ENCODE results near the gene REEP1. TPM values are rescaled to one million over a fixed set of nuclear protein-coding genes. Genes with fewer than 3 reads are reported as not detected.

The REEP1 gene
- total RNA-seq, 4 donors from 2014 or later: 9.7 to 24.5 (median 13.4) TPM

GRCh38 chr2:86185517-86186212, 151.8 kb downstream of the REEP1 start:
- Histone ChIP-seq H3K4me3 (no peak overlapping the region), H3K27me3 (no peaks in the 10 kb centered on the region), H3K27ac (peak overlapping the region in 1 of 2 donors; percentile 32), H3K9me3 (no peaks in the 10 kb centered on the region), H3K36me3 (no peaks in the 10 kb centered on the region), H3K4me1 (no peaks in the 10 kb centered on the region)
- DNase-seq: no peak
- TF ChIP-seq POLR2A (IDR thresholded peaks at IDR 0.05): no peak
- TF ChIP-seq CTCF (IDR thresholded peaks at IDR 0.05): no peak
- intact Hi-C loops (cut with DNase I; ENCODE audit: low total_unique reads): no loop called here

GRCh38 chr2:86176597-86176996, 160.8 kb downstream of the REEP1 start:
- no peak overlapping the region for H3K4me3 ChIP-seq
- TF ChIP-seq POLR2A (IDR thresholded peaks at IDR 0.05) (no peak), CTCF (IDR thresholded peaks at IDR 0.05) (no peak)
- H3K4me1 ChIP-seq: no peaks in the 10 kb centered on the region
- H3K27ac ChIP-seq: no peak overlapping the region
- DNase-seq: no peak
- intact Hi-C loops (cut with DNase I; ENCODE audit: low total_unique reads): no loop called here
- H3K36me3 ChIP-seq: no peaks in the 10 kb centered on the region
- no peaks in the 10 kb centered on the region for H3K9me3 ChIP-seq
- H3K27me3 ChIP-seq: no peaks in the 10 kb centered on the region

- H3K4me1 ChIP-seq: no peaks in the 10 kb centered on the region
- DNase-seq: no peak
- no peak overlapping the region for H3K4me3 ChIP-seq
- TF ChIP-seq CTCF (IDR thresholded peaks at IDR 0.05) (no peak), POLR2A (IDR thresholded peaks at IDR 0.05) (no peak)
- no peaks in the 10 kb centered on the region for H3K27me3 ChIP-seq
- intact Hi-C loops (cut with DNase I; ENCODE audit: low total_unique reads): no loop called here
- no peak overlapping the region for H3K27ac ChIP-seq
- H3K36me3 ChIP-seq: no peaks in the 10 kb centered on the region
- no peaks in the 10 kb centered on the region for H3K9me3 ChIP-seq
Measured at GRCh38 chr2:86175828-86176227, 161.6 kb downstream of the REEP1 start.

- Histone ChIP-seq H3K36me3 (no peaks in the 10 kb centered on the region), H3K27me3 (no peaks in the 10 kb centered on the region), H3K9me3 (no peaks in the 10 kb centered on the region), H3K27ac (no peak overlapping the region), H3K4me1 (no peaks in the 10 kb centered on the region), H3K4me3 (no peak overlapping the region)
- TF ChIP-seq CTCF (IDR thresholded peaks at IDR 0.05): no peak
- TF ChIP-seq POLR2A (IDR thresholded peaks at IDR 0.05): no peak
- no peak for DNase-seq
- intact Hi-C loops (cut with DNase I; ENCODE audit: low total_unique reads): no loop called here
Measured at GRCh38 chr2:86174445-86174844, 163.0 kb downstream of the REEP1 start.

GRCh38 chr2:86172610-86173009, 164.8 kb downstream of the REEP1 start:
- H3K9me3 ChIP-seq: no peaks in the 10 kb centered on the region
- no peak overlapping the region for H3K27ac ChIP-seq
- no peak for TF ChIP-seq POLR2A (IDR thresholded peaks at IDR 0.05)
- no peak for TF ChIP-seq CTCF (IDR thresholded peaks at IDR 0.05)
- no peak for DNase-seq
- H3K4me3 ChIP-seq: no peak overlapping the region
- no peaks in the 10 kb centered on the region for H3K27me3 ChIP-seq
- no peaks in the 10 kb centered on the region for H3K36me3 ChIP-seq
- H3K4me1 ChIP-seq: no peaks in the 10 kb centered on the region
- intact Hi-C loops (cut with DNase I; ENCODE audit: low total_unique reads): no loop called here

All from uterus (tissue), 4 donors.